HCT116 (cell line): ENCODE measurements around the gene SPATA20. TPM values are rescaled to one million over a fixed set of nuclear protein-coding genes. Genes with fewer than 3 reads are reported as not detected.

ENCODE experiments used
- ATAC-seq: fragments of 200-7000 bp; cut with Tn5 transposase; 2 replicates; pipeline ENCODE4 v1.9.1; 2020; ENCODE audit warnings: mild to moderate bottlenecking, moderate library complexity
- BruUV-seq: library from RNA; stranded (reverse); fragments of 400-500 nt; replicated peaks from 2 replicates; lab custom pipeline; 2021; lab: Mats Ljungman, UMichigan
- CTCF ChIA-PET: fragments of 300-600 bp; sonication (Branson Sonifier 250); formaldehyde crosslinking; loops from one replicate; lab custom pipeline; 2021; ENCODE audit warnings: antibody characterized with exemption; lab: Charles Lee
- POLR2A ChIA-PET: fragments of 300-600, 350-600 bp; sonication (Branson Sonifier 250); formaldehyde crosslinking; loops from one replicate; lab custom pipeline; 2021; ENCODE audit warnings: antibody characterized with exemption; lab: Charles Lee
- RAD21 ChIA-PET, 2 experiments: fragments of 300-600 bp; sonication (Branson Sonifier 250); formaldehyde crosslinking; loops; one replicate each; lab custom pipeline; 2023; ENCODE audit warnings: low total read pairs in 2 of 2; ENCODE audit not compliant: uncharacterized antibody in 2 of 2, unreplicated experiment in 2 of 2, low non-redundant PET in 1 of 2; lab: Charles Lee
- DNase-seq: peaks from one replicate; pipeline ENCODE4 v3.0.0-alpha.2; 2010; ENCODE audit warnings: low read depth, low spot score
- H2AFZ ChIP-seq: fragments of 200-600 bp; shearing (Covaris generic), sonication (generic); 2 replicates; pipeline ENCODE4 v1.6.1; 2017; ENCODE audit warnings: low read depth, mixed run types, mixed read lengths, antibody characterized with exemption, low read length; ENCODE audit not compliant: poor library complexity, severe bottlenecking
- H3K27ac ChIP-seq: 2 replicates; pipeline ENCODE4 v1.5.1; 2012; ENCODE audit warnings: low read depth, low read length
- H3K27me3 ChIP-seq: fragments of 200-600 bp; sonication (generic); 2 replicates; pipeline ENCODE4 v1.6.1; 2016; ENCODE audit warnings: mixed run types, low read length, mixed read lengths; ENCODE audit not compliant: insufficient read depth
- H3K36me3 ChIP-seq, 2 experiments: fragments of 200-500 bp in 1 of 2; fragments of 200-600 bp in 1 of 2; sonication (Bioruptor generic) in 1 of 2; sonication (generic) in 1 of 2; 2 replicates each; pipeline versions ENCODE4 v1.5.1 to v1.6.1; 2014 to 2016; ENCODE audit warnings: low read length in 2 of 2, inconsistent platforms in 1 of 2, mixed read lengths in 1 of 2, mixed run types in 1 of 2; ENCODE audit not compliant: insufficient read depth in 2 of 2, control insufficient read depth in 1 of 2
- H3K4me1 ChIP-seq, 2 experiments: fragments of 200-600 bp in 1 of 2; sonication (generic) in 1 of 2; 2 replicates each; pipeline versions ENCODE4 v1.5.1 to v1.6.1; 2012 to 2017; ENCODE audit warnings: low read length in 2 of 2, inconsistent platforms in 1 of 2, mild to moderate bottlenecking in 1 of 2, mixed read lengths in 1 of 2, mixed run types in 1 of 2, moderate library complexity in 1 of 2; ENCODE audit not compliant: insufficient read depth in 2 of 2, control insufficient read depth in 1 of 2
- H3K4me2 ChIP-seq: fragments of 200-600 bp; sonication (generic); 2 replicates; pipeline ENCODE4 v1.6.1; 2017; ENCODE audit warnings: mixed run types, low read length, mixed read lengths
- H3K4me3 ChIP-seq, 2 experiments: fragments of 200-600 bp in 1 of 2; sonication (generic) in 1 of 2; replicated peaks in 1 of 2; 2 replicates each; pipeline ENCODE4 v1.5.1; 2011 to 2016; ENCODE audit warnings: low read length in 2 of 2, control low read depth in 1 of 2, low read depth in 1 of 2, mild to moderate bottlenecking in 1 of 2, mixed read lengths in 1 of 2, mixed run types in 1 of 2
- H3K79me2 ChIP-seq: fragments of 200-600 bp; sonication (generic); 2 replicates; pipeline ENCODE4 v1.6.1; 2017; ENCODE audit warnings: mild to moderate bottlenecking, mixed run types, low read length, moderate library complexity, mixed read lengths; ENCODE audit not compliant: insufficient read depth
- H3K9ac ChIP-seq: fragments of 200-600 bp; sonication (generic); 2 replicates; pipeline ENCODE4 v1.6.1; 2016; ENCODE audit warnings: low read length, mixed read lengths
- H3K9me2 ChIP-seq: fragments of 200-600 bp; sonication (generic), shearing (Covaris generic); 2 replicates; pipeline ENCODE4 v1.6.1; 2017; ENCODE audit warnings: mixed run types, mild to moderate bottlenecking, moderate library complexity; ENCODE audit not compliant: insufficient read depth
- H3K9me3 ChIP-seq, 2 experiments: fragments of 200-500 bp in 1 of 2; fragments of 200-600 bp in 1 of 2; sonication (Bioruptor generic) in 1 of 2; sonication (generic) in 1 of 2; 2 replicates each; pipeline ENCODE4 v1.6.1; 2014 to 2017; ENCODE audit warnings: low read length in 2 of 2, mixed read lengths in 2 of 2, inconsistent platforms in 1 of 2, low read depth in 1 of 2, mild to moderate bottlenecking in 1 of 2, mixed run types in 1 of 2, moderate library complexity in 1 of 2; ENCODE audit not compliant: control insufficient read depth in 1 of 2, insufficient read depth in 1 of 2
- H4K20me1 ChIP-seq: fragments of 200-600 bp; sonication (generic), shearing (Covaris generic); 2 replicates; pipeline ENCODE4 v1.6.1; 2017; ENCODE audit warnings: mixed run types, mild to moderate bottlenecking, moderate library complexity; ENCODE audit not compliant: insufficient read depth
- ELF1 ChIP-seq: IDR thresholded peaks from 2 replicates; pipeline ENCODE4 v1.6.1; 2012; ENCODE audit warnings: low read depth, borderline replicate concordance
- JUND ChIP-seq: IDR thresholded peaks from 2 replicates; pipeline ENCODE4 v1.6.1; 2012
- SP1 ChIP-seq: IDR thresholded peaks from 2 replicates; pipeline ENCODE4 v1.6.1; 2012; ENCODE audit warnings: low read depth
- SRF ChIP-seq: IDR thresholded peaks from 2 replicates; pipeline ENCODE4 v1.6.1; 2012; ENCODE audit warnings: low read depth
- TCF7L2 ChIP-seq: IDR thresholded peaks from 2 replicates; pipeline ENCODE4 v1.7.0; 2011; ENCODE audit warnings: borderline replicate concordance, inconsistent platforms; ENCODE audit not compliant: insufficient read depth, insufficient read length; ENCODE audit errors: extremely low read depth
- ZBTB33 ChIP-seq: IDR thresholded peaks from 2 replicates; pipeline ENCODE4 v1.6.1; 2011; ENCODE audit warnings: mild to moderate bottlenecking, low read length, moderate library complexity; ENCODE audit not compliant: insufficient replicate concordance; ENCODE audit errors: extremely low read depth
- ZFX ChIP-seq: fragments of 450-650 bp; IDR thresholded peaks from 2 replicates; pipeline ENCODE4 v1.6.1; 2017
- intact Hi-C: fragments of 100-400 bp; cut with micrococcal nuclease; formaldehyde crosslinking; loops from 2 replicates; pipeline ENCODE4 v1.10.0; 2022
- total RNA-seq: library from RNA; stranded (reverse); gene quantifications from one replicate; pipeline ENCODE4 v1.2.1, GENCODE V29; 2021; ENCODE audit not compliant: unreplicated experiment

Gene SPATA20
- total RNA-seq, 1 experiment from 2014 or later, result 57.5 TPM

GRCh38 chr17:50564916-50565315 lies 17.9 kb downstream of the SPATA20 start:
- H2AFZ ChIP-seq, result no peak overlapping the region
- no peak for ATAC-seq
- H3K9ac ChIP-seq, result no peak overlapping the region
- ChIA-PET CTCF (no interaction called here), RAD21 (no interaction called here), POLR2A (no interaction called here)
- H4K20me1 ChIP-seq, result no peaks in the 10 kb centered on the region
- BruUV-seq, result no TSS peak
- no peak overlapping the region for H3K4me3 ChIP-seq
- no peaks in the 10 kb centered on the region for H3K36me3 ChIP-seq
- H3K9me2 ChIP-seq, result no peaks in the 10 kb centered on the region
- H3K9me3 ChIP-seq, result no peaks in the 10 kb centered on the region
- DNase-seq, result no peak
- H3K27me3 ChIP-seq, result no peaks in the 10 kb centered on the region
- H3K79me2 ChIP-seq, result no peaks in the 10 kb centered on the region
- H3K4me2 ChIP-seq, result no peak overlapping the region
- H3K27ac ChIP-seq, result no peak overlapping the region
- intact Hi-C loops, result no loop called here
- H3K4me1 ChIP-seq, result peaks cover 2 to 13% of the 10 kb centered on the region in 2 experiments; a peak in 3 of 4 replicates
- TF ChIP-seq ZFX (no peak), TCF7L2 (no peak), SRF (no peak), ELF1 (no peak), SP1 (no peak), ZBTB33 (no peak), JUND (no peak)
